Measurements from ENCODE around the gene PAX8.

- TF ChIP-seq CTCF (conservative IDR thresholded peaks at IDR 0.05 in 1 of 2, IDR thresholded peaks at IDR 0.05 in 1 of 2; ENCODE audit: low read depth in 1 of 2, low read length in 2 of 2) (no peak), EZH2 (IDR thresholded peaks at IDR 0.05; ENCODE audit: low read length, missing control alignments) (no peak)
Measured at GRCh38 chr2:113225263-113226259, 53.2 kb downstream of the PAX8 start.
